Muscle layer of duodenum (tissue), 2 donors: Measurements from ENCODE around the gene FAM120A.

Experiments used
- H3K27ac ChIP-seq: one replicate; pipeline ENCODE4 v1.7.0; 2013; ENCODE audit warnings: mild to moderate bottlenecking, low read length
- H3K27me3 ChIP-seq: one replicate; pipeline ENCODE4 v1.7.0; 2013; ENCODE audit warnings: low read depth, mild to moderate bottlenecking, control low read depth, low read length
- H3K36me3 ChIP-seq, 2 donors: one replicate each; pipeline ENCODE4 v1.7.0; 2013; ENCODE audit warnings: low read length in 2 of 2, control low read depth in 1 of 2, mild to moderate bottlenecking in 1 of 2; ENCODE audit not compliant: insufficient read depth in 2 of 2, control insufficient read depth in 1 of 2
- H3K4me1 ChIP-seq, 2 donors: one replicate each; pipeline ENCODE4 v1.7.0; 2013; ENCODE audit warnings: low read length in 2 of 2, mild to moderate bottlenecking in 2 of 2, control low read depth in 1 of 2, moderate library complexity in 1 of 2; ENCODE audit not compliant: insufficient read depth in 2 of 2, control insufficient read depth in 1 of 2
- H3K4me3 ChIP-seq, 2 donors: one replicate each; pipeline ENCODE4 v1.7.0; 2013; ENCODE audit warnings: low read length in 2 of 2, low read depth in 1 of 2, mild to moderate bottlenecking in 1 of 2
- H3K9me3 ChIP-seq, 2 donors: one replicate each; pipeline ENCODE4 v1.7.0; 2013; ENCODE audit warnings: low read length in 2 of 2, control low read depth in 1 of 2, mild to moderate bottlenecking in 1 of 2; ENCODE audit not compliant: control insufficient read depth in 1 of 2
- donor health status: healthy.

The FAM120A gene

GRCh38 chr9:93492327-93492726 is 40.8 kb downstream of the FAM120A start:
- Histone ChIP-seq H3K27me3 (no peaks in the 10 kb centered on the region), H3K36me3 (peaks cover 11 to 26% of the 10 kb centered on the region in 2 donors), H3K4me1 (peaks cover 0 to 8% of the 10 kb centered on the region in 2 donors), H3K4me3 (no peak overlapping the region), H3K9me3 (no peaks in the 10 kb centered on the region), H3K27ac (no peak overlapping the region)

- Histone ChIP-seq H3K27ac (no peak overlapping the region), H3K36me3 (peaks cover 25 to 42% of the 10 kb centered on the region in 2 donors), H3K4me3 (no peak overlapping the region)
These were observed 42.5 kb downstream of the FAM120A start for GRCh38 chr9:93493949-93494348.

GRCh38 chr9:93496285-93496684 is 44.8 kb downstream of the FAM120A start:
- no peak overlapping the region for H3K4me3 ChIP-seq
- no peaks in the 10 kb centered on the region for H3K9me3 ChIP-seq
- H3K36me3 ChIP-seq: peaks cover 35 to 58% of the 10 kb centered on the region in 2 donors
- H3K27me3 ChIP-seq: no peaks in the 10 kb centered on the region
- peaks cover 0 to 19% of the 10 kb centered on the region in 2 donors for H3K4me1 ChIP-seq
- H3K27ac ChIP-seq: no peak overlapping the region

More at GRCh38 chr9:93493949-93494348, 42.5 kb downstream of the FAM120A start:
- Histone ChIP-seq H3K9me3 (no peaks in the 10 kb centered on the region), H3K27me3 (no peaks in the 10 kb centered on the region), H3K4me1 (peaks cover 0 to 8% of the 10 kb centered on the region in 2 donors)

- H3K27ac ChIP-seq: peak overlapping the region; percentile 12
- H3K4me3 ChIP-seq: peak overlapping the region; percentile 59 to 60
- H3K27me3 ChIP-seq: no peaks in the 10 kb centered on the region
- H3K4me1 ChIP-seq: peaks cover 8 to 19% of the 10 kb centered on the region in 2 donors
- peaks cover 31 to 43% of the 10 kb centered on the region in 2 donors for H3K36me3 ChIP-seq
- no peaks in the 10 kb centered on the region for H3K9me3 ChIP-seq
These were observed 49.2 kb downstream of the FAM120A start for GRCh38 chr9:93500571-93501298.

- peak overlapping the region; percentile 33 for H3K27ac ChIP-seq
These were observed 49.9 kb downstream of the FAM120A start for GRCh38 chr9:93501406-93501805.

GRCh38 chr9:93503381-93503780 is 51.9 kb downstream of the FAM120A start:
- peaks cover 19 to 21% of the 10 kb centered on the region in 2 donors for H3K36me3 ChIP-seq
- H3K27me3 ChIP-seq: no peaks in the 10 kb centered on the region
- peaks cover 11 to 19% of the 10 kb centered on the region in 2 donors for H3K4me1 ChIP-seq
- no peak overlapping the region for H3K4me3 ChIP-seq
- H3K27ac ChIP-seq: no peak overlapping the region
- H3K9me3 ChIP-seq: no peaks in the 10 kb centered on the region

More at GRCh38 chr9:93501406-93501805, 49.9 kb downstream of the FAM120A start:
- peak overlapping the region; percentile 59 to 60 for H3K4me3 ChIP-seq
- peaks cover 31 to 41% of the 10 kb centered on the region in 2 donors for H3K36me3 ChIP-seq
- no peaks in the 10 kb centered on the region for H3K27me3 ChIP-seq
- H3K4me1 ChIP-seq: peaks cover 11 to 19% of the 10 kb centered on the region in 2 donors
- H3K9me3 ChIP-seq: no peaks in the 10 kb centered on the region

GRCh38 chr9:93505541-93506132 is 54.2 kb downstream of the FAM120A start:
- Histone ChIP-seq H3K36me3 (peaks cover 0 to 3% of the 10 kb centered on the region in 2 donors), H3K27ac (peak overlapping the region; percentile 73), H3K9me3 (no peaks in the 10 kb centered on the region), H3K4me3 (no peak overlapping the region), H3K27me3 (no peaks in the 10 kb centered on the region), H3K4me1 (peaks cover 11 to 12% of the 10 kb centered on the region in 2 donors)

GRCh38 chr9:93507768-93508167 is 56.3 kb downstream of the FAM120A start:
- H3K36me3 ChIP-seq: no peaks in the 10 kb centered on the region
- H3K9me3 ChIP-seq: no peaks in the 10 kb centered on the region
- H3K4me3 ChIP-seq: no peak overlapping the region
- H3K27me3 ChIP-seq: no peaks in the 10 kb centered on the region
- H3K27ac ChIP-seq: no peak overlapping the region
- peaks cover 8 to 13% of the 10 kb centered on the region in 2 donors for H3K4me1 ChIP-seq

- Histone ChIP-seq H3K27me3 (no peaks in the 10 kb centered on the region), H3K4me3 (no peak overlapping the region), H3K36me3 (no peaks in the 10 kb centered on the region), H3K4me1 (peaks cover 8 to 13% of the 10 kb centered on the region in 2 donors), H3K9me3 (no peaks in the 10 kb centered on the region), H3K27ac (no peak overlapping the region)
These were observed 56.7 kb downstream of the FAM120A start for GRCh38 chr9:93508207-93508606.

GRCh38 chr9:93509084-93509483 is 57.6 kb downstream of the FAM120A start:
- Histone ChIP-seq H3K27me3 (no peaks in the 10 kb centered on the region), H3K27ac (no peak overlapping the region), H3K36me3 (no peaks in the 10 kb centered on the region), H3K4me3 (no peak overlapping the region), H3K9me3 (no peaks in the 10 kb centered on the region), H3K4me1 (peaks cover 8 to 10% of the 10 kb centered on the region in 2 donors)

GRCh38 chr9:93510041-93510440 is 58.6 kb downstream of the FAM120A start:
- H3K27ac ChIP-seq: no peak overlapping the region
- H3K27me3 ChIP-seq: no peaks in the 10 kb centered on the region
- H3K36me3 ChIP-seq: no peaks in the 10 kb centered on the region
- H3K4me1 ChIP-seq: peaks cover 8 to 9% of the 10 kb centered on the region in 2 donors
- no peak overlapping the region for H3K4me3 ChIP-seq
- H3K9me3 ChIP-seq: no peaks in the 10 kb centered on the region
